GM12892 (cell line): ENCODE results near the gene CCDC90B. TPM values are rescaled to one million over a fixed set of nuclear protein-coding genes. Genes with fewer than 3 reads are reported as not detected.
"Not testable (repeated sequence)": the region's sequence is repeated elsewhere in the genome, so short reads cannot be mapped to it uniquely, and the experiment has no call there.

Source experiments
- DNase-seq: peaks from one replicate; pipeline ENCODE4 v3.0.0; 2011; ENCODE audit not compliant: insufficient read length
- FAIRE-seq: peaks from 2 replicates; lab custom pipeline; 2011; peaks lifted over from hg19 to GRCh38; lab: Jason Lieb, UNC
- POLR2A ChIP-seq: IDR thresholded peaks from 2 replicates; pipeline ENCODE4 v1.6.1; 2011; ENCODE audit warnings: low read depth, low read length, control low read depth
- POLR2AphosphoS5 ChIP-seq: IDR thresholded peaks from 2 replicates; pipeline ENCODE4 v1.6.1; 2011; ENCODE audit warnings: low read depth, low read length, control low read depth
- TAF1 ChIP-seq: IDR thresholded peaks from 2 replicates; pipeline ENCODE4 v1.6.1; 2011; ENCODE audit warnings: low read depth, mild to moderate bottlenecking, control low read depth, low read length, borderline replicate concordance
- polyA plus RNA-seq: library from polyadenylated mRNA; unstranded; fragments of >200 nt; gene quantifications from one replicate; pipeline ENCODE4 v1.2.1, GENCODE V29; 2012; ENCODE audit warnings: missing spikeins, inconsistent platforms; ENCODE audit not compliant: missing spikeins

CCDC90B gene, protein sequence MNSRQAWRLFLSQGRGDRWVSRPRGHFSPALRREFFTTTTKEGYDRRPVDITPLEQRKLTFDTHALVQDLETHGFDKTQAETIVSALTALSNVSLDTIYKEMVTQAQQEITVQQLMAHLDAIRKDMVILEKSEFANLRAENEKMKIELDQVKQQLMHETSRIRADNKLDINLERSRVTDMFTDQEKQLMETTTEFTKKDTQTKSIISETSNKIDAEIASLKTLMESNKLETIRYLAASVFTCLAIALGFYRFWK
- polyA plus RNA-seq, result 49.6 TPM

DNA sequence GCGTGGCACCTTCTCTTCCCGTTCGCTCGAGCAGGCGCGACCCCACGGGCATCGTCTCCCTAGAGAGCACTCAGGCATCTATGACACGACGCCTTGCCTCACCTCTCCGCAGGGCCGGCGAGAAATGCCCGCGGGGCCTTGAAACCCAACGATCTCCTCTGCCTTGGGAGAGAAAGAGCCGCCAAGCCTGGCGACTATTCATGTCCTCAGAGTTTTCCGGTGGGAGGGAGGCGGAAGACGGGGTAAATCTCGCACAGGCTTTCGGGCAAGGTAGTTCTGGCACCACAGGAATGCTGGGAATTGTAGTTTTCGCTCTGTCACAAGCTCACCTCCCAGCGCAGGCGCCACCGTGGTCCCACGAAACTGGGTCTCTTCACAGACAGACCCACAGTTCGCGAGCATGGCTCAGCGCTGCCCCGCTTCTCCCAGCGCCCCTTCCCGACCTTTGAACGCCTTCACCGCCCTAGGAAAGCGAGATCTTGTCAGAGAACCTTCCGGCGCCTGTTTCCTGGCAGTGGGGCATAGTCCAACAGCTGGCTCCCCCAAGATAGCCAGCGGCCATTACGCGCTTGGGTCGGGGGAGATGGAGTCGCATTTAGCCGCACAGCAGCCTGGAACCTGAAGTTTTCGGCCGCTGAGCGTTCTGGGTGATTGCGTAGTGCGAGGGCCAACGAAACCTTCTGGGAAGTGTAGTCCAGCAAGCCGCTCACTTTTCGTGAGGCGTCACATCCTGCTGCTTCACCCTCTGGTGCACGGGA, at the start of gene CCDC90B:
TSS of gene CCDC90B (minus strand) at position 597 of the 758 bp plus-strand sequence. CDS start at position 202, 395 bp downstream.
- FAIRE-seq (peak; percentile 100), DNase-seq (peak; percentile 78)
- peak; percentile 96 for TF ChIP-seq POLR2AphosphoS5
- peak; percentile 95 for TF ChIP-seq POLR2A
- TF ChIP-seq TAF1, result no peak

DNA sequence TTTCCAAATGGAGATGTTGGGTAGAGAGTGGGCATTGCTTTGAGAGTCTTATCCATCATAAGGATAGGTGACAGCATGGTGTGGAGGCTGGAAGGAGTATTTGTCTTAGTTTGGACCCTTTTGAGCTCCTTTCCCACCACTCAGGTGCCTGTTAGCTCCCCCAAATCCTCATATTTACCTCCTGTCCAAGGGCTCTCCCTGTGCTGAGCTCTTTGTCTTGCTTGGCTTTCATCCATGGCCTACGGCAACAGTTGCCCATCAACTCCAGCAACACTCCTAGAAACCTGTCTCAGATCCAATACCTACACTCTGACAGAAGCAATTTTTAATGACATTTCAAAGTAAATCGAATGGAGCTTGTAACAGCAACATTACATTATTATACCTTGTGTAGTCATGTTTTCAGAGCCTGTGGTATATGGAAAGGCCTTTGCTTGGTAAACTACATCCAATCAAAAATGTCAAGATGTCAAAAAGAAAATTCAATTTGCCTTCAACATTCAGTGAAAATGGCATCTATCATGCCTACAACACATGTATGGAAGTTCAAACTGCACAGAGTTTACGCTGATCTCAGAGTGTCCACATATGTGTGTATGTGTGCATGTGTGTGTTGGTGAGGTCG, 49.4 kb upstream of the CCDC90B start:
- DNase-seq, result no peak
- TF ChIP-seq POLR2A (no peak), TAF1 (no peak), POLR2AphosphoS5 (no peak)
- no peak for FAIRE-seq

DNA sequence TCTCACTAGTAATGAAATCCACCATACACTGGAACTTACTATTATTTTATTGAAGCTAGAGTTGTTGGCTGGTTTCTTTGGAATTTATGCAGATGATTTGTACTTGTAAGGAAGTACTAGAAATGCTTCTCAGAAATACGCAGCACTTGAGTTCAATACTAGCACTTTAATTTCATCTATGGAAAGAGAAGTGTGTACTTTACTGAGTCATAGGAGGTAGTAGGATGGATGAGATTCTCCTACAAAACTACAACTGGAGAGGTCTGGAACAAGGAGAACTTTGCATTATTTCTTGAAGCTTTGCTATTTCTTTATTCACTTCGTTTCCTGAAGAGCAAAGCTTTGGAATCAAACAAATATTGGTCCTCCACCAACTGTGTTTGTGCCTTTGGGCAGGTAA, 44.1 kb upstream of the CCDC90B start:
- DNase-seq, result no peak
- TF ChIP-seq POLR2AphosphoS5 (no peak), TAF1 (no peak), POLR2A (no peak)
- no peak for FAIRE-seq

DNA sequence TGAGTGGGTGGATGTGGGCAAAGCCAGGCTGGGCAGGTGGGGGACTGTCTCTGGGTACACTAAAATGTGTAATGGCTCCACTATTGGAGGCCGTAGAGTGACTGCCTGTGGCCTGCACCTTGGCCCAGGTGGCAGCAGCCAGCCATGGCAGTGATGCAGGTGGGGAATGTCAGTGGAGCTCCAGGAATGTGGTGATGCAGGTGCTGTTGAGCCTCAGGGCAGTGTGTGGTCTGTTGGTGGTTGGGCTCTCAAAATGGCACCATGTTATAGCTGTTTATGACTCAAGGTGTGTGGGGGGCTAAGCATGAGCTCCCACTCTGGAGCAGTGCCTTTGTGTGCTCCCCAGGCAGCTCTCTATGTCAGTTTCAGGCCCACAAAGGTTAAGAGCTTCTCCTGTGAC, 40.2 kb upstream of the CCDC90B start:
- DNase-seq, result no peak
- TF ChIP-seq POLR2AphosphoS5, result no peak
- no peak for TF ChIP-seq POLR2A
- TF ChIP-seq TAF1, result no peak
- no peak for FAIRE-seq

DNA sequence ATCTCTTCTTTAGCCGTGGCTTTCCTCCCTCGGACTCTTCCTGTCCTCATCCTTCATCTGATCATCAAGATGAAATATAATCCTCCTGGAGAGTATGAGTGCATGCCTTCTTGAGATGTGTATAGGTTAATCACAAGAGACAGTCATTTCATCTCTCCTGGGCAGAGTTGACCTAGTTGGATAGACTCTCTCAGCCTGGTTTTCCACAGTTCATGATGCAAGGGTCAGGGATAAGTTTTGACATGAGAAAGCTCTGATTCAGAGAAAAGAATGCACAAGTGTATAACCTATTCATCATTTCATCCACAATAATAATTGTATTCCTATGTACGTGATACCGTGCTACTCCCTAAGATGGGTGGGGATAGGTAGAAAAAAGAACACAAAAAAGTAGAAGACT, 33.2 kb upstream of the CCDC90B start:
- no peak for FAIRE-seq
- no peak for DNase-seq
- TF ChIP-seq POLR2AphosphoS5 (no peak), TAF1 (no peak), POLR2A (no peak)

DNA sequence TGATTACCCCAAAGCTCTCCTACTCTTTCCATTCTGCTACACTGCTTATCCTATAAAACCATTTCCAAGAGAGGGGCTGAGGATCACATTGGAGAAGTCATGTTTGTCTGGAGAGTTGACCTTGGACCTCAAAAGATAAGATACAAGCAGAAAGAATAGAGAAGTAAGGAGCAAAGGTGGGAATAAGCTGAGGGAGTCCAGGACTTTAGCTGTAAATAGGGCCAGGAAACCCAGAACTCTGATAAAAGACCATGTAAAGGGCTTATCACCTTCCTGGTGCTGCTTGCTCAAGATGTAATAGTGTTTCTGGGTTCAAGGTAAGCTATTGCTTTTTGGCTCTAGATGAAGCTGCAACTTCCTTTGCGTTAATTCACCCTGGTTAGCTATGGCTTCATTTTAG, 32.8 kb upstream of the CCDC90B start:
- TF ChIP-seq POLR2A (no peak), TAF1 (no peak), POLR2AphosphoS5 (no peak)
- DNase-seq (no peak), FAIRE-seq (no peak)

DNA sequence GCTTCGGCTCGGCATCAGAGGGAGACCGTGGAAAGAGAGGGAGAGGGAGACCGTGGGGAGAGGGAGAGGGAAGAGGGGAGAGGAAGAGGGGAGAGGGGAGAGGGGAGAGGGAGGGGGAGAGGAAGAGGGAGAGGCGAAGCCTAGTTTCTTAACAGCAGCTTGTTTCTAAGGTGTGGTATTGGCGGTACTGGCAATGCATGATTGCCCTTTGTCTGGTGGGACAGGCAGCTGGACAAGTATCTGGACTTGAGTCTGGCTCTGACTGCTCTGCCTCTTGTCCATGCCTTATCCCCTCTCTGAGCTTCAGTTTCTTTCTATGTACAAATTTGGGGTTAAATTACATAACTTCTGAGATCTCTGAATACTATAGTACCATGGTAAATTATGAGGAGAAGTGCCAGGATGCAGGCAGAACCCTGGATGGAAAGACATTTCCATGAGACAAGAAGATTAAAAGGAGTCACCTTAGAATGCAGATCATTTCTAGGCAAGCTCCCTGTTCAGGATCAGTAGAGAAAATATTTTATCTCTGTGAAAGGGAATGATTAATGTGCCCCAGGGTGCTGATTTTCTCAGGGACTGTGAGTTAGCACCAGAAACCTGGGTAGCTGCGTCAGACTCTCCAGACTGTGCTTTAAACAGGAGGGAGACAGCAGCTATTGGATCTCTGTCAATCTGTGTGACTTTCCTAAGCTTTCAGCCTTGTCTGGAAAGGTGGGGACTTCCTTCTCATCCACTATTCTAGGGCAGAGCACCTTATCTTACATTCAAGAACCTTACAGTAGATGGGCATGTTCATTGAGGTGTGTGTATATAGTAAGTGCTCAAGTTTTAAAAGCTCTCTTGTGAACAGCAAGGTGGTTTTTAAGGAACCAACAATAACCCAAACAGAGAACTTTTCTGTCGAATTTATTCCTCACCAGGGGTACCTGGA, 31.9 kb upstream of the CCDC90B start:
- FAIRE-seq (no peak), DNase-seq (no peak)

DNA sequence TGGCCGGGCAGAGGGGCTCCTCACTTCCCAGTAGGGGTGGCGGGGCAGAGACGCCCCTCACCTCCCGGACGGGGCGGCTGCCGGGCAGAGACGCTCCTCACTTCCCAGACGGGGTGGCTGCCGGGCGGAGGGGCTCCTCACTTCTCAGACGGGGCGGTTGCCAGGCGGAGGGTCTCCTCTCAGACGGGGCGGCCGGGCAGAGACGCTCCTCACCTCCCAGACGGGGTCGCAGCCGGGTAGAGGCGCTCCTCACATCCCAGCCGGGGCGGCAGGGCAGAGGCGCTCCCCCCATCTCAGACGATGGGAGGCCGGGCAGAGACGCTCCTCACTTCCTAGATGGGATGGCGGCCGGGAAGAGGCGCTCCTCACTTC, 30.7 kb upstream of the CCDC90B start:
- DNase-seq, FAIRE-seq: not testable (repeated sequence)

More for the DNA sequence above, 31.9 kb upstream of the CCDC90B start:
- TF ChIP-seq POLR2AphosphoS5, result no peak
- no peak for TF ChIP-seq POLR2A
- TF ChIP-seq TAF1, result no peak

DNA sequence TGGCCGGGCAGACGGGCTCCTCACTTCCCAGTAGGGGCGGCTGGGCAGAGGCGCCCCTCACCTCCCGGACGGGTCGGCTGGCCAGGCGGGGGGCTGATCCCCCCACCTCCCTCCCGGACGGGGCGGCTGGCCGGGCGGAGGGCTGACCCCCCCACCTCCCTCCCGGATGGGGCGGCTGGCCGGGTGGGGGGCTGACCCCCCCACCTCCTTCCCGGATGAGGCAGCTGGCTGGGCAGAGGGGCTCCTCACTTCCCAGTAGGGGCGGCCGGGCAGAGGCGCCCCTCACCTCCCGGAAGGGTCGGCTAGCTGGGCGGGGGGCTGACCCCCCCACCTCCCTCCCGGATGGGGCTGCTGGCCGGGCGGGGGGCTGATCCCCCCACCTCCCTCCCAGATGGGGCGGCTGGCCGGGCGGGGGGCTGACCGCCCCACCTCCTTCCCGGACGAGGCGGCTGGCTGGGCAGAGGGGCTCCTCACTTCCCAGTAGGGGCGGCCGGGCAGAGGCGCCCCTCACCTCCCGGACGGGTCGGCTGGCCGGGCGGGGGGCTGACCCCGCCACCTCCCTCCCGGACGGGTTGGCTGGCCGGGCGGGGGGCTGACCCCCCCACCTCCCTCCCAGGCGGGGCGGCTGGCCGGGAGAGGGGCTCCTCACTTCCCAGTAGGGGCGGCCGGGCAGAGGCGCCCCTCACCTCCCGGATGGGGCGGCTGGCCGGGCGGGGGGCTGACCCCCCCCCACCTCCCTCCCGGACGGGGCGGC, 30.2 kb upstream of the CCDC90B start:
- DNase-seq, FAIRE-seq: not testable (repeated sequence)

DNA sequence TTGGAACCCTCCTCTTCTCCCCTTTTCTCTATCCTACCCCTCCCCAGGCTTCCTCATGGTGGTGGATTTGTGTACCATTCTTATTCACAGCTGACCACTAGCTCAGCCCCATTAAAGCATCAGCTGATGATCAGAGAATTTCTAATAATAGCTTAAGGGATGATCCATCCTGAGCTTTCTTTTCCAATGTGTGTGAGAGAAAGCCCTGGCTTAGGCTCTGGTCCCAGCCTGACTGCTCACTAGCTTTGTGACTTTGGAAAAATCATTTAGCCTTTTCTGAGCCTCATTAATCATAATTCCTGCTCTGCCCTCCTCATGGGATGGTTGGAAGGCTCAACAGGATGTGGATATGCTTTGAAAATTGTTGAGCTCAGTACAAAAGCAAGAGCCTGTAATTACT, 26.3 kb upstream of the CCDC90B start:
- no peak for TF ChIP-seq POLR2A
- no peak for FAIRE-seq
- no peak for DNase-seq

DNA sequence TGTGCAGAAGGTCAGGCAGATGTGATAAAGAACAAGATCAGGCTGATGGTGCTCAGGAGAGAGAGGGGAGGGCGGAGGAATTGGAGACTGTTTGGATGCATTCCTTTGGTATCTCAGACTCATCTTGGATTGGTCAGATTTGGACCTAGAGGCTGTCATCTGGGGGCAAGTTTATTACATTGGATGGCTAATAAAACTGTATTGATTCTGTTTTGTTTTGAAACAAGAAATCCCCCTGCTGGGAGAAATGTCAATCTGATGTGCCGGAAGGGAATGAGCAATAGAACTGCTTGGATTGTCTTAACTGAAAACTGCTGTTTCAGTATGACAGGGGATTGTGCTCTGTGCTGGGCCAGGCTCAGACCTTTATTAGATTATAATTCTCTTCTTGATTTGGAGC, 25.5 kb upstream of the CCDC90B start:
- FAIRE-seq, result no peak
- no peak for TF ChIP-seq TAF1
- TF ChIP-seq POLR2A, result no peak
- TF ChIP-seq POLR2AphosphoS5, result no peak
- no peak for DNase-seq
